22Rv1 (cell line): ENCODE data around the gene TRANK1.
"Not testable (repeated sequence)": the region's sequence is repeated elsewhere in the genome, so short reads cannot be mapped to it uniquely, and the experiment has no call there.

Experiments
- ZFX ChIP-seq: fragments of 450-650 bp; IDR thresholded peaks from 2 replicates; pipeline ENCODE4 v1.6.1; 2017; ENCODE audit warnings: antibody characterized with exemption, borderline replicate concordance
- TF ChIP-seq, protein P1 (sequence below): fragments of 450-650 bp; IDR thresholded peaks from 2 replicates; pipeline ENCODE4 v1.5.1; 2017; ENCODE audit warnings: mild to moderate bottlenecking

DNA sequence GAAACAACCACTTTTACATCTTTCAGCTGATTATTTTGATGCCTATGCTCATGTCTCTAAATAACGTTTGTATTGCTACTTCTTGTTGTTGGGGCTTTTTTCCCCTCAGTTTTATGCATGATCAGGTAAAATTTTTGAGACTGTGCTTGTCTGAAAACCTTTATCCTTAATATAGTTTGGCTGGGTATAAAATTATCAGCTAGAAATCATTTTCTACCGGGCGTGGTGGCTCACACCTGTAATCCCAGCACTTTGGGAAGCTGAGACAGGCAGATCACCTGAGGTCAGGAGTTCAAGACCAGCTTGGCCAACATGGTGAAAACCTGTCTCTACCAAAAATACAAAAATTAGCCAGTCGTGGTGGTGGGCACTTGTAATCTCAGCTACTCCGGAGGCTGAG, 3.0 kb upstream of the TRANK1 start:
- TF ChIP-seq, protein P1, sequence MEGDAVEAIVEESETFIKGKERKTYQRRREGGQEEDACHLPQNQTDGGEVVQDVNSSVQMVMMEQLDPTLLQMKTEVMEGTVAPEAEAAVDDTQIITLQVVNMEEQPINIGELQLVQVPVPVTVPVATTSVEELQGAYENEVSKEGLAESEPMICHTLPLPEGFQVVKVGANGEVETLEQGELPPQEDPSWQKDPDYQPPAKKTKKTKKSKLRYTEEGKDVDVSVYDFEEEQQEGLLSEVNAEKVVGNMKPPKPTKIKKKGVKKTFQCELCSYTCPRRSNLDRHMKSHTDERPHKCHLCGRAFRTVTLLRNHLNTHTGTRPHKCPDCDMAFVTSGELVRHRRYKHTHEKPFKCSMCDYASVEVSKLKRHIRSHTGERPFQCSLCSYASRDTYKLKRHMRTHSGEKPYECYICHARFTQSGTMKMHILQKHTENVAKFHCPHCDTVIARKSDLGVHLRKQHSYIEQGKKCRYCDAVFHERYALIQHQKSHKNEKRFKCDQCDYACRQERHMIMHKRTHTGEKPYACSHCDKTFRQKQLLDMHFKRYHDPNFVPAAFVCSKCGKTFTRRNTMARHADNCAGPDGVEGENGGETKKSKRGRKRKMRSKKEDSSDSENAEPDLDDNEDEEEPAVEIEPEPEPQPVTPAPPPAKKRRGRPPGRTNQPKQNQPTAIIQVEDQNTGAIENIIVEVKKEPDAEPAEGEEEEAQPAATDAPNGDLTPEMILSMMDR, result not testable (repeated sequence)
- TF ChIP-seq ZFX, result not testable (repeated sequence)
